22Rv1 (cell line): ENCODE results near the gene MIEN1.

Experiments used
- ZFX ChIP-seq: fragments of 450-650 bp; IDR thresholded peaks from 2 replicates; pipeline ENCODE4 v1.6.1; 2017; ENCODE audit warnings: antibody characterized with exemption, borderline replicate concordance
- TF ChIP-seq, protein P1 (sequence below): fragments of 450-650 bp; IDR thresholded peaks from 2 replicates; pipeline ENCODE4 v1.5.1; 2017; ENCODE audit warnings: mild to moderate bottlenecking

DNA sequence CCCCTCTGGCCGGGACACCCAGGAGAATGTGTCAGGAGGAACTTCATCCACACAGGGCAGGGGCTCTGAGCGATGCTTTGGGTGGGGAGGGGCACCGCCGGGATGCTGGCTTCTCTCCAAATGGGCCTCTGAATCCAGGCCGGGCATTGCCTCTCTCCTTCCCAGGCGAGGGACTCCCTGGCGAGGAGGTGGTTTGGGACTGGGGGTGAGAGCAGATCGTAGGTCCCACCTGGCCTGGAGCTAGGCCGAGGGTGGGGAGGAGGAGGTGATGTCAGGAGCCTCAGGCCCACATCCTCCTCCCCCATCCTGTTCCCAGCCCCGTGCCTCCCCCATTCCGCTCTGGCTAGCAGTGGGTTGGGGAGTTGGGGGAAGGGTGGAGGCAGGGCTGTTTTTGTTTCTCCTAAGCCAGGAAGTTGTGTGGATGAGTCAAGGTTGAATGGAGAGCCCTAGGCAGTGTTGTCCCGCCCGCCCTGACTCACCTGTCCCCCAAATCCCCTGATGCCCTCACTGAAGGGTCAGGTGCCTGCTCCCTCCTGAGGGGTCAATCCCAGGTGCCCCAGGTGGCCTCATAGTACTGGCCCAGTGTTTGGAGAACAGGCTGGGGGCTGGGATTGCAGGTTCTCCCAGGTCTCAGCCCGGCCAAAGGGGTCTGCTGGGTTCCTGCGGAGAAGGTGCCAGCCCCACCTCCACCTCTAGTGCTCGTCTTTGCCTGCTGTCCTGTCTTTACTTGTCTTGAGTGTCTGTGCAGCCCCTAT, 10.2 kb upstream of the MIEN1 start:
- TF ChIP-seq, protein P1, sequence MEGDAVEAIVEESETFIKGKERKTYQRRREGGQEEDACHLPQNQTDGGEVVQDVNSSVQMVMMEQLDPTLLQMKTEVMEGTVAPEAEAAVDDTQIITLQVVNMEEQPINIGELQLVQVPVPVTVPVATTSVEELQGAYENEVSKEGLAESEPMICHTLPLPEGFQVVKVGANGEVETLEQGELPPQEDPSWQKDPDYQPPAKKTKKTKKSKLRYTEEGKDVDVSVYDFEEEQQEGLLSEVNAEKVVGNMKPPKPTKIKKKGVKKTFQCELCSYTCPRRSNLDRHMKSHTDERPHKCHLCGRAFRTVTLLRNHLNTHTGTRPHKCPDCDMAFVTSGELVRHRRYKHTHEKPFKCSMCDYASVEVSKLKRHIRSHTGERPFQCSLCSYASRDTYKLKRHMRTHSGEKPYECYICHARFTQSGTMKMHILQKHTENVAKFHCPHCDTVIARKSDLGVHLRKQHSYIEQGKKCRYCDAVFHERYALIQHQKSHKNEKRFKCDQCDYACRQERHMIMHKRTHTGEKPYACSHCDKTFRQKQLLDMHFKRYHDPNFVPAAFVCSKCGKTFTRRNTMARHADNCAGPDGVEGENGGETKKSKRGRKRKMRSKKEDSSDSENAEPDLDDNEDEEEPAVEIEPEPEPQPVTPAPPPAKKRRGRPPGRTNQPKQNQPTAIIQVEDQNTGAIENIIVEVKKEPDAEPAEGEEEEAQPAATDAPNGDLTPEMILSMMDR, result no peak
- TF ChIP-seq ZFX, result no peak
